ENCODE data around the gene TH. TPM values are rescaled to one million over a fixed set of nuclear protein-coding genes. Genes with fewer than 3 reads are reported as not detected.
A peak's percentile ranks its signal among the peaks of the same experiment; 100 is the strongest.

TH gene
- total RNA-seq, 4 donors from 2014 or later, result 0.27 TPM; not detected in 2

GRCh38 chr11:2159536-2160413 is 11.8 kb downstream of the TH start:
- Histone ChIP-seq H3K27ac (no peak overlapping the region), H3K4me1 (no peaks in the 10 kb centered on the region), H3K36me3 (no peaks in the 10 kb centered on the region), H3K4me3 (no peak overlapping the region), H3K9me3 (no peaks in the 10 kb centered on the region), H3K27me3 (peaks cover 78% of the 10 kb centered on the region)
- TF ChIP-seq CTCF (IDR thresholded peaks at IDR 0.05) (no peak), POLR2AphosphoS5 (IDR thresholded peaks at IDR 0.05) (no peak)
- WGBS, 2 donors (ENCODE audit: low coverage in 1 of 2), result 75% methylated on average over 6 of the region's 36 CpGs; no CpG with 5 or more reads in 1 of the 2 donors
- ATAC-seq, result no peak

- no peak overlapping the region for H3K4me3 ChIP-seq
- ATAC-seq, result no peak
- TF ChIP-seq POLR2AphosphoS5 (IDR thresholded peaks at IDR 0.05), result no peak
- no peak for TF ChIP-seq POLR2A (IDR thresholded peaks at IDR 0.05)
- TF ChIP-seq EP300 (IDR thresholded peaks at IDR 0.05), result no peak
- no peak for TF ChIP-seq CTCF (IDR thresholded peaks at IDR 0.05)
- no peaks in the 10 kb centered on the region for H3K9me3 ChIP-seq
- H3K27ac ChIP-seq, result no peak overlapping the region
- peaks cover 70% of the 10 kb centered on the region for H3K27me3 ChIP-seq
- no CpG with 5 or more reads among the region's 10 CpGs for WGBS, 2 donors (ENCODE audit: low coverage in 1 of 2)
- no peaks in the 10 kb centered on the region for H3K36me3 ChIP-seq
- no peaks in the 10 kb centered on the region for H3K4me1 ChIP-seq
Measured at GRCh38 chr11:2158966-2159365, 12.6 kb downstream of the TH start.

- H3K4me3 ChIP-seq, result no peak overlapping the region
Measured at GRCh38 chr11:2158296-2158737, 13.3 kb downstream of the TH start.

GRCh38 chr11:2157294-2158040 is 14.1 kb downstream of the TH start:
- H3K4me1 ChIP-seq, result no peaks in the 10 kb centered on the region
- ATAC-seq, result no peak
- H3K27ac ChIP-seq, result no peak overlapping the region
- 80% methylated on average over 2 of the region's 18 CpGs; no CpG with 5 or more reads in 1 of the 2 donors for WGBS, 2 donors (ENCODE audit: low coverage in 1 of 2)
- peaks cover 55% of the 10 kb centered on the region for H3K27me3 ChIP-seq
- TF ChIP-seq POLR2AphosphoS5 (IDR thresholded peaks at IDR 0.05) (no peak), EP300 (IDR thresholded peaks at IDR 0.05) (no peak), POLR2A (IDR thresholded peaks at IDR 0.05) (no peak)
- no peak overlapping the region for H3K4me3 ChIP-seq
- no peaks in the 10 kb centered on the region for H3K9me3 ChIP-seq
- no peaks in the 10 kb centered on the region for H3K36me3 ChIP-seq

More at GRCh38 chr11:2158296-2158737, 13.3 kb downstream of the TH start:
- H3K27ac ChIP-seq, result no peak overlapping the region
- H3K4me1 ChIP-seq, result no peaks in the 10 kb centered on the region
- TF ChIP-seq CTCF (IDR thresholded peaks at IDR 0.05) (no peak), EP300 (IDR thresholded peaks at IDR 0.05) (no peak), POLR2AphosphoS5 (IDR thresholded peaks at IDR 0.05) (no peak), POLR2A (IDR thresholded peaks at IDR 0.05) (no peak)
- no peaks in the 10 kb centered on the region for H3K9me3 ChIP-seq
- WGBS, 2 donors (ENCODE audit: low coverage in 1 of 2), result no CpG with 5 or more reads among the region's 13 CpGs
- no peak for ATAC-seq
- H3K36me3 ChIP-seq, result no peaks in the 10 kb centered on the region
- H3K27me3 ChIP-seq, result peaks cover 63% of the 10 kb centered on the region

- WGBS, 2 donors (ENCODE audit: low coverage in 1 of 2), result 90% methylated on average over 4 of the region's 19 CpGs; no CpG with 5 or more reads in 1 of the 2 donors
Measured at GRCh38 chr11:2156416-2157182, 15.0 kb downstream of the TH start.

More at GRCh38 chr11:2156416-2157182, 15.0 kb downstream of the TH start:
- TF ChIP-seq POLR2AphosphoS5 (IDR thresholded peaks at IDR 0.05) (no peak), POLR2A (IDR thresholded peaks at IDR 0.05) (no peak), CTCF (IDR thresholded peaks at IDR 0.05) (peak in 3 of 4 experiments; percentile 58 to 78 (median 64))
- Histone ChIP-seq H3K27ac (no peak overlapping the region), H3K36me3 (no peaks in the 10 kb centered on the region), H3K27me3 (peaks cover 48% of the 10 kb centered on the region), H3K4me3 (no peak overlapping the region), H3K9me3 (no peaks in the 10 kb centered on the region), H3K4me1 (peaks cover 0 to 4% (median 2%) of the 10 kb centered on the region in 3 donors)
- ATAC-seq, result peak; percentile 32

Measured in gastroesophageal sphincter (tissue), 4 donors.